Measurements from ENCODE around the gene TK2.

Gene TK2

DNA sequence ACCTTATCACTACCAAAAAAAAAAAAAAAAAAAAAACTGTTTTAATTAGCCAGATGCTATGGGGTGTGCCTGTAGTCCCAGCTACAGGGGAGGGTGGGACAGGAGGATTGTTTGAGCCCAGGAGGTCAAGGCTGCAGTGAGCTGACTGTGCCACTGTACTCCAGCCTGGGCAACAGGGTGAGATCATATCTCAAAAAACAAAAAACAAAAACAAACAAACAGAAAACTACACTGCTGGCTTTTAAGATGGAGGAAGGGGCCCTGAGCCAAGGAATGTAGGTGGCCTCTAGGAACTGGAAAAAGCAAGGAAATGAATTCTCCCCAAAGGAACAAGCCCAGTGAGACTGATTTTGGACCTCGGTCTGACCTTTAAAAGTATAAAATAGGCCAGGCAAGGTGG, 61.4 kb downstream of the TK2 start:
- TF ChIP-seq, protein P1, sequence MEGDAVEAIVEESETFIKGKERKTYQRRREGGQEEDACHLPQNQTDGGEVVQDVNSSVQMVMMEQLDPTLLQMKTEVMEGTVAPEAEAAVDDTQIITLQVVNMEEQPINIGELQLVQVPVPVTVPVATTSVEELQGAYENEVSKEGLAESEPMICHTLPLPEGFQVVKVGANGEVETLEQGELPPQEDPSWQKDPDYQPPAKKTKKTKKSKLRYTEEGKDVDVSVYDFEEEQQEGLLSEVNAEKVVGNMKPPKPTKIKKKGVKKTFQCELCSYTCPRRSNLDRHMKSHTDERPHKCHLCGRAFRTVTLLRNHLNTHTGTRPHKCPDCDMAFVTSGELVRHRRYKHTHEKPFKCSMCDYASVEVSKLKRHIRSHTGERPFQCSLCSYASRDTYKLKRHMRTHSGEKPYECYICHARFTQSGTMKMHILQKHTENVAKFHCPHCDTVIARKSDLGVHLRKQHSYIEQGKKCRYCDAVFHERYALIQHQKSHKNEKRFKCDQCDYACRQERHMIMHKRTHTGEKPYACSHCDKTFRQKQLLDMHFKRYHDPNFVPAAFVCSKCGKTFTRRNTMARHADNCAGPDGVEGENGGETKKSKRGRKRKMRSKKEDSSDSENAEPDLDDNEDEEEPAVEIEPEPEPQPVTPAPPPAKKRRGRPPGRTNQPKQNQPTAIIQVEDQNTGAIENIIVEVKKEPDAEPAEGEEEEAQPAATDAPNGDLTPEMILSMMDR (IDR thresholded peaks at IDR 0.05; ENCODE audit: low read depth, low read length): no peak
- no peak for DNase-seq
- Histone ChIP-seq H3K36me3 (no peaks in the 10 kb centered on the region), H3K27ac (no peak overlapping the region), H3K4me3 (ENCODE audit: low read depth, low read length) (no peak overlapping the region), H3K27me3 (ENCODE audit: insufficient read depth, low read depth, severe bottlenecking) (no peaks in the 10 kb centered on the region), H3K9me3 (ENCODE audit: severe bottlenecking) (no peaks in the 10 kb centered on the region)

DNA sequence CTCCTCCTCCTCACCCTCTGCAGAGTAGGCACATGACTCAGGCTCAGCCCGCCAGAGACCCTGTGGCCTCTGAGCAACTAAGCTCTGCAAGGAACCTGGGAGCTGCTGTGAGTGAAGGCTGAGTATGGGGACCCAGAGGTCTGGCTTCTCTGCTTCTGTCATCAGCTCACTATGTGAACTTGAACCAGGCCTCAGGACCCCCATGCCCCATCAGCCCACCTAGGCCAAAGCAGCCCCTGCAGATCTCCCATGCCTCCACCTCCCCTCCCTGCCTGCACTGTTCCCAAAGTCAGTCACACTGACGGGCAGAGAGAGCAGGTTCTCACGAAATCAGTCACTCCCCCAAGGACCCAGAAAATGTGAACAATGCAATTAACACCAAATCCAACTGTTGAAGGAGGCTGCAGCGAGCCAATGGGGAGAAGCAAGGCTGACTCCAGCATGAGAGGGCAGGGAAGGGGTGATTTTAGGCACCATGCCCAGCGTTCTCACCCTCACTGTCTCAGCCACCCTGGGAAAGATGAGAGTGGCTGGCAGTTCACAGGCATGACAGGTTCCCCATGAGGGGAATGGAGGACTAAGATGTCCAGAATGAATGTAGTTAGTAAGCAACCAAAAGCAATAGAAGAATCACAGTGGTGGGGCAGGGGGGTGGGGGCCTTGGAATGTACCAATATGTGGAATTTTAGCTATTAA, 62.2 kb downstream of the TK2 start:
- Histone ChIP-seq H3K27ac (no peak overlapping the region), H3K27me3 (ENCODE audit: insufficient read depth, low read depth, severe bottlenecking) (no peaks in the 10 kb centered on the region), H3K36me3 (no peaks in the 10 kb centered on the region), H3K4me3 (ENCODE audit: low read depth, low read length) (no peak overlapping the region), H3K9me3 (ENCODE audit: severe bottlenecking) (no peaks in the 10 kb centered on the region)
- TF ChIP-seq, protein P1 (IDR thresholded peaks at IDR 0.05; ENCODE audit: low read depth, low read length): no peak
- DNase-seq: no peak

DNA sequence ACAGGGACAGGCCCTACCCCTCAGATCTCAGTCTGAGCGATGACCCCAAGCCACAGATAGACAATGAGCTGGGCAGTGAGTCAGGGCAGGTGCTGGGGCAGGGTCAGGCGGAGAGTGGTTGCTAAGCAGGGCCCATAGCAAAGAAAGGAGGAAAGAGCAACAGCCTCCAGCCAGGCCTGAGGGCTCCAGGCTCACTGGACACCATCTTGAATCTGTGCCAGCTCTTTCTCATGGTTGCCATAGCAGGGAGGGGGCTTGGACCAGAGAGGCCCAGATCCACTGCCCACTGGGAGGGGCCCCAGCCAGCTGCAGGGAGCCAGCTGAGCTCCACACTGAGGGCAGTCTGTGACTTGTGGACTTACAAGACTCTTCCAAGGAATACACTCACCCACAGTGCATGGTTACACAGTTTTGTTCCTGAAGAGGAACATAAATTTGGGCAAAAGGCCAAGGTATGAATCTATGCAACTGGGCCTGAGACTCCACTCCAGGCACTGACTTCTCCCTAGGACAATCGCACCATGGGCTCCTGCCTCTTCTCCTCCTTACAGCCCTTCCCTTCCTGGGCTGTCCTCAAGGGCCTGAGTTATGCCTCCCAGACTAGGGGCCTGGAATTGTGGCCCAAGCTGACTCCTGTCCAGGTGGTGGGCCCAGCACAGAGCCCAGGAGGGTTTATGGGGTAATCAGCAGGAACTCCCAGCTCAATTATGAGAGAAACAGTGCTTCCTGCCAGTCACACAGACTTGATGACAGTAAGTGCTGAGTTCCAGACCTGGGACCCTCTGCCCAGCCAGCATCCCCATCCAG, 62.9 kb downstream of the TK2 start:
- no peak for DNase-seq
- TF ChIP-seq, protein P1 (IDR thresholded peaks at IDR 0.05; ENCODE audit: low read depth, low read length): no peak
- no peak overlapping the region for H3K27ac ChIP-seq
- H3K4me3 ChIP-seq (ENCODE audit: low read depth, low read length): no peak overlapping the region
- no peaks in the 10 kb centered on the region for H3K36me3 ChIP-seq
- no peaks in the 10 kb centered on the region for H3K9me3 ChIP-seq (ENCODE audit: severe bottlenecking)
- no peaks in the 10 kb centered on the region for H3K27me3 ChIP-seq (ENCODE audit: insufficient read depth, low read depth, severe bottlenecking)

DNA sequence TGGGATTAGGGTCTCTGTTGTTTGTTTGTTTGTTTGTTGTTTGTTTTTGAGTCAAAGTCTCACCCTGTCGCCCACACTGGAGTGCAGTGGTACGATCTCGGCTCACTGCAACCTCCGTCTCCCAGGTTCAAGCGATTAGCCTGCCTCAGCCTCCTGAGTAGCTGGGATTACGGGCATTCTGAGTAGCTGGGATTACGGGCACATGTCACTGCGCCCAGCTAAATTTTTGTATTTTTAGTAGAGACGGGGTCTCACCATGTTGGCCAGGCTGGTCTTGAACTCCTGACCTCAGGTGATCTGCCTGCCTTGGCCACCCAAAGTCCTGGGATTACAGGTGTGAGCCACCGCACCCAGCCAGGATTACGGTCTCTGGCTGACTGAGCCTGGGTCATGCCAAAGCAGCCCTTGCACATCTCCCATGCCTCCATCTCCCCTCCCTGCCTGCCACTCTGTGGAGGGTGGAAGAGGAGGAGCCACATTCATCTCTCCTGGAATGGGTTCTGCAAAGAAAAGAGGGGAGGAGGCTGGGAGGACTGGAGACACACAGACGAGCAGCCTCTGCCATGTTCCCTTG, 63.6 kb downstream of the TK2 start:
- H3K9me3 ChIP-seq (ENCODE audit: severe bottlenecking): no peaks in the 10 kb centered on the region
- no peak overlapping the region for H3K4me3 ChIP-seq (ENCODE audit: low read depth, low read length)
- TF ChIP-seq, protein P1 (IDR thresholded peaks at IDR 0.05; ENCODE audit: low read depth, low read length): no peak
- H3K36me3 ChIP-seq: no peaks in the 10 kb centered on the region
- H3K27me3 ChIP-seq (ENCODE audit: insufficient read depth, low read depth, severe bottlenecking): no peaks in the 10 kb centered on the region
- DNase-seq: no peak
- no peak overlapping the region for H3K27ac ChIP-seq

DNA sequence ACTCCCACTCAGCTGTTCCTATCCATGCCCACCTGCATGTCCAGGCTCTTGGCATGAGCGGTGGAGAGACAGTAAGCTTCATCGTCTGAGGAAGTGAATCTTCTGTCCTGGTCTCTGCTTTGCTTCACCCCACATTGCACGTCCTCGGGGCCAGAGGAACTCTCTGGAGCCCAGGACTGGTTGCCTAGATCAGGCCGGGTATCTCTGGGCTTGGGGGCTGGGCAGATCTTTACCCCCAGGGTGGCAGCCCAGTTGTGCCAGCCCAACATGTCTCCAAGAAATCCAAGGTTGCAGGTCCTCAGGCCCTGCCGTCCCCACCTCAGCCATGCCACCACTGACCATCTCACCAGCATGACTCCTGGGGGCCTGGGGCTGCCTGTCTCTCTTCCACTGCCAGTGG, 64.5 kb downstream of the TK2 start:
- H3K4me3 ChIP-seq (ENCODE audit: low read depth, low read length): no peak overlapping the region
- no peaks in the 10 kb centered on the region for H3K36me3 ChIP-seq
- TF ChIP-seq, protein P1 (IDR thresholded peaks at IDR 0.05; ENCODE audit: low read depth, low read length): no peak
- no peak overlapping the region for H3K27ac ChIP-seq
- no peaks in the 10 kb centered on the region for H3K27me3 ChIP-seq (ENCODE audit: insufficient read depth, low read depth, severe bottlenecking)
- H3K9me3 ChIP-seq (ENCODE audit: severe bottlenecking): no peaks in the 10 kb centered on the region
- DNase-seq: no peak

Measured in WERI-Rb-1 (cell line).